Caco-2 (cell line): ENCODE data around the gene ATG2A. TPM values are rescaled to one million over a fixed set of nuclear protein-coding genes. Genes with fewer than 3 reads are reported as not detected.

Source experiments
- BruUV-seq: library from RNA; stranded (reverse); fragments of 400-500 nt; replicated peaks from 2 replicates; lab custom pipeline; 2021; lab: Mats Ljungman, UMichigan
- CTCF ChIA-PET: fragments of 300-600 bp; sonication (Branson Sonifier 250); formaldehyde crosslinking; loops from one replicate; lab custom pipeline; 2022; ENCODE audit warnings: antibody characterized with exemption; lab: Charles Lee
- POLR2A ChIA-PET: fragments of 300-600 bp; sonication (Branson Sonifier 250); formaldehyde crosslinking; loops from one replicate; lab custom pipeline; 2022; ENCODE audit warnings: antibody characterized with exemption; lab: Charles Lee
- DNase-seq, 2 experiments: peaks; one replicate each; pipeline versions ENCODE4 v3.0.0 to v3.0.0-alpha.2; 2020 to 2022
- H3K27me3 ChIP-seq: replicated peaks from 2 replicates; pipeline ENCODE4 v1.6.0; 2011; ENCODE audit warnings: low read length; ENCODE audit not compliant: control insufficient read depth, insufficient read depth
- H3K36me3 ChIP-seq: 2 replicates; pipeline ENCODE4 v1.5.1; 2011; ENCODE audit warnings: low read length; ENCODE audit not compliant: control insufficient read depth, insufficient read depth
- H3K4me1 ChIP-seq: fragments of 250-450 bp; sonication (Bioruptor Pico); 2 replicates; pipeline ENCODE4 v1.5.1; 2020; ENCODE audit warnings: mild to moderate bottlenecking
- H3K4me3 ChIP-seq: 2 replicates; pipeline ENCODE4 v1.5.1; 2011; ENCODE audit warnings: low read depth, mild to moderate bottlenecking, control low read depth, low read length
- H3K9me3 ChIP-seq: fragments of 250-450 bp; sonication (Bioruptor Pico); 2 replicates; pipeline ENCODE4 v1.5.1; 2020; ENCODE audit warnings: mild to moderate bottlenecking, moderate library complexity
- H3K27ac Mint-ChIP-seq: one replicate; pipeline ENCODE4 v1.8.0; 2022; ENCODE audit warnings: mixed read lengths; ENCODE audit not compliant: unreplicated experiment
- H3K27me3 Mint-ChIP-seq: one replicate; pipeline ENCODE4 v1.8.0; 2022; ENCODE audit warnings: mixed read lengths; ENCODE audit not compliant: insufficient read depth, unreplicated experiment
- H3K36me3 Mint-ChIP-seq: one replicate; pipeline ENCODE4 v1.8.0; 2022; ENCODE audit warnings: mild to moderate bottlenecking, mixed read lengths; ENCODE audit not compliant: insufficient read depth, unreplicated experiment
- H3K4me1 Mint-ChIP-seq: one replicate; pipeline ENCODE4 v1.8.0; 2022; ENCODE audit warnings: low read depth, mixed read lengths; ENCODE audit not compliant: unreplicated experiment
- H3K4me3 Mint-ChIP-seq: one replicate; pipeline ENCODE4 v1.8.0; 2022; ENCODE audit warnings: mild to moderate bottlenecking, moderate library complexity, mixed read lengths; ENCODE audit not compliant: unreplicated experiment
- H3K9me3 Mint-ChIP-seq: one replicate; pipeline ENCODE4 v1.8.0; 2022; ENCODE audit warnings: mixed read lengths; ENCODE audit not compliant: unreplicated experiment
- intact Hi-C: fragments of 100-400 bp; cut with micrococcal nuclease; formaldehyde crosslinking; loops from one replicate; pipeline ENCODE4 v1.10.0; 2022; ENCODE audit not compliant: unreplicated experiment
- total RNA-seq: library from RNA; stranded (reverse); gene quantifications from 2 replicates; pipeline ENCODE4 v1.2.3, GENCODE V29; 2022
- TF ChIP-seq, protein P1 (sequence below), 2 experiments: fragments of 200-600 bp in 1 of 2; IDR thresholded peaks; 1 replicate in 1 of 2; 2 replicates in 1 of 2; pipeline versions ENCODE4 v1.5.1 to v1.8.0; 2011 to 2022; ENCODE audit warnings: antibody characterized with exemption in 1 of 2, control low read depth in 1 of 2, inconsistent platforms in 1 of 2, low read depth in 1 of 2, low read length in 1 of 2, mild to moderate bottlenecking in 1 of 2, moderate library complexity in 1 of 2; ENCODE audit not compliant: insufficient read depth in 1 of 2, severe bottlenecking in 1 of 2, unreplicated experiment in 1 of 2

The ATG2A gene
- total RNA-seq, 1 experiment from 2014 or later = 27.9 TPM

DNA sequence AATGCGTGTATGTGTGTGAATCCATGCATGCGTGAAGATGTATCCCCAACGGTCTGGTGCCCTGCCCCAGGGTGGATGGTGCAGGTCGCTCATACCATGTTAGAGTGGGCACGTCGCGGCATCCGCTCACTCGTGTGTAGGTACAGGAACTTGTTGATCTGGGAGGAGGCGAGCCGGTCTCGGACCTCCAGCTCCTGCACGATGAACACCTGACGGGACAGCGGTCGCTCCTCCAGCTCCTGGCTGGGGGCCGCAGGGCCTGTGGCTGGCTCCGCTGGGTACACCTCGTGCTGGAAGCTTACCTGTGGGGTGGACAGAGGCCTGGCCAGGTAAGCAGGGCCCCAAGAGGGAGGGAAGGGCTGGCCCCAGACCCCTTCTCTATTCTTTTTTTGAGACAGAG, 18.5 kb downstream of the ATG2A start:
- Histone ChIP-seq H3K9me3 (no peaks in the 10 kb centered on the region), H3K4me1 (peaks cover 12% of the 10 kb centered on the region), H3K27me3 (no peaks in the 10 kb centered on the region), H3K4me3 (no peak overlapping the region), H3K36me3 (no peaks in the 10 kb centered on the region; the same call in 1 of the 2 replicates)
- POLR2A ChIA-PET = no interaction called here
- H3K36me3 Mint-ChIP-seq = peaks cover 33% of the 10 kb centered on the region
- no peak for DNase-seq
- TF ChIP-seq, protein P1, sequence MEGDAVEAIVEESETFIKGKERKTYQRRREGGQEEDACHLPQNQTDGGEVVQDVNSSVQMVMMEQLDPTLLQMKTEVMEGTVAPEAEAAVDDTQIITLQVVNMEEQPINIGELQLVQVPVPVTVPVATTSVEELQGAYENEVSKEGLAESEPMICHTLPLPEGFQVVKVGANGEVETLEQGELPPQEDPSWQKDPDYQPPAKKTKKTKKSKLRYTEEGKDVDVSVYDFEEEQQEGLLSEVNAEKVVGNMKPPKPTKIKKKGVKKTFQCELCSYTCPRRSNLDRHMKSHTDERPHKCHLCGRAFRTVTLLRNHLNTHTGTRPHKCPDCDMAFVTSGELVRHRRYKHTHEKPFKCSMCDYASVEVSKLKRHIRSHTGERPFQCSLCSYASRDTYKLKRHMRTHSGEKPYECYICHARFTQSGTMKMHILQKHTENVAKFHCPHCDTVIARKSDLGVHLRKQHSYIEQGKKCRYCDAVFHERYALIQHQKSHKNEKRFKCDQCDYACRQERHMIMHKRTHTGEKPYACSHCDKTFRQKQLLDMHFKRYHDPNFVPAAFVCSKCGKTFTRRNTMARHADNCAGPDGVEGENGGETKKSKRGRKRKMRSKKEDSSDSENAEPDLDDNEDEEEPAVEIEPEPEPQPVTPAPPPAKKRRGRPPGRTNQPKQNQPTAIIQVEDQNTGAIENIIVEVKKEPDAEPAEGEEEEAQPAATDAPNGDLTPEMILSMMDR (IDR thresholded peaks at IDR 0.05; ENCODE audit: insufficient read depth in 1 of 2, low read depth in 1 of 2, low read length in 1 of 2, severe bottlenecking in 1 of 2, unreplicated experiment in 1 of 2) = no peak
- H3K9me3 Mint-ChIP-seq = no peaks in the 10 kb centered on the region
- no TSS peak for BruUV-seq
- no peak overlapping the region for H3K4me3 Mint-ChIP-seq
- no peak overlapping the region for H3K27ac Mint-ChIP-seq
- intact Hi-C loops = no loop called here
- no peaks in the 10 kb centered on the region for H3K27me3 Mint-ChIP-seq
- no peaks in the 10 kb centered on the region for H3K4me1 Mint-ChIP-seq
- CTCF ChIA-PET = no interaction called here

DNA sequence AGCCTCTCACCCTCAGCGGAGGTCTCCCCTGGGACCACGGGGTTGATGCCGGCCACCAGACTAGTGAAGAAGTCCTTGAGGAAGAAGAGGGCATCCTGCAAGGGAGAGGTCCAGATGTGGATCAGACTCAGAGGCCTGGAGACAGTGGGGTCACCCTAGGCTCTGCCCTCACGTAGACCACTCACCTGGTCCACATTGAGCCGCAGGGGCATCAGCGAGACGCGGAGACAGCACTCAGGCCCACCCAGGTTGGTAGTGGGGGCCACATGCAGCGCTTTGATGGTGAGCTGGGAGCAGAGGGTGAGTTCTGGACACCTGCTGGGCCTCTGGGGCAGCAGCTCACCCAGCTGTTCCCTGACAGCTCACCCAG, 18.9 kb downstream of the ATG2A start:
- H3K36me3 ChIP-seq = no peaks in the 10 kb centered on the region; the same call in 1 of the 2 replicates
- no peak overlapping the region for H3K4me3 Mint-ChIP-seq
- H3K9me3 Mint-ChIP-seq = no peaks in the 10 kb centered on the region

DNA sequence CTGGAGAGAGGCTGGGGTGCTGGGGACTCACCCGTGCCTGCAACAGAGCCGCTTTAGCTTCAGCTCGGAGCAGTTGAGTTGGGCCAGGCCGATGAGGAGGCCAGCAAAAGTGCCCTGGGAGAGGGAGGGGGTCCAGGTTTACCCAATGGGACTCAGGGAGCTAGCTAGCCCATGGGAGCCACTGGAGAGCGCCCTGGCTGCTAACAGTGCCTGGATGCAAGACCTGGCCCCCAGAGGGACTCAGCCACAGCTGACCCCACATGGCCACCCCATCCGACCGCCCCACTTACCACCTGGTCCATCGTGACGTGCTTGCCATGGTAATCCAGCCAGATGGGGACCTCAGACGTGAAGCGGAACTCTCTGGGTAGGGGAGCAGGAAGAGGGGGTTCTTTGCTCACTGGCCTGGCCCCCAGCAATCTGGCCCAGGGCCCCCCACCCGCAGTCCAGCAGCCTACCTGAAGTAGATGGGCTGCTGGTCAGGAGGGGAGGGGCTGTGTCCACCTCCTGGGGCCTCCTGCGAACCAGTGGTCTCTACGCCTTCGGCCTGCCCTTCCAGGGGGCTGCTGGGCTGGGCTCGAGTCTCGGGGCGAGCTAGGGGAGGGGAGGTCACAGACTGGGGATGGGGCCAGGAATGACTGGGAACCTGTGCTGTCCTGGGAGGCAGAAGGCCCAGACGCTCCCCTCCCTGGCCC, 19.5 kb downstream of the ATG2A start:
- intact Hi-C loops = no loop called here
- H3K4me3 ChIP-seq = no peak overlapping the region
- ChIA-PET CTCF (no interaction called here), POLR2A (interaction anchor here (0.6 kb wide), 2 partner anchors 9 to 62 kb away, joined by 3 to 6 read pairs; no protein-coding TSS in a partner anchor)
- TF ChIP-seq, protein P1 (IDR thresholded peaks at IDR 0.05; ENCODE audit: insufficient read depth in 1 of 2, low read depth in 1 of 2, low read length in 1 of 2, severe bottlenecking in 1 of 2, unreplicated experiment in 1 of 2) = no peak
- H3K36me3 ChIP-seq = peaks cover 3% of the 10 kb centered on the region
- peaks cover 40% of the 10 kb centered on the region for H3K36me3 Mint-ChIP-seq
- no peak overlapping the region for H3K27ac Mint-ChIP-seq
- no peak overlapping the region for H3K4me3 Mint-ChIP-seq
- H3K9me3 ChIP-seq = no peaks in the 10 kb centered on the region
- H3K27me3 Mint-ChIP-seq = no peaks in the 10 kb centered on the region
- H3K9me3 Mint-ChIP-seq = no peaks in the 10 kb centered on the region
- no peaks in the 10 kb centered on the region for H3K27me3 ChIP-seq
- peaks cover 14% of the 10 kb centered on the region for H3K4me1 ChIP-seq
- H3K4me1 Mint-ChIP-seq = no peaks in the 10 kb centered on the region
- no peak for DNase-seq
- BruUV-seq = no TSS peak

More for the DNA sequence above, 18.9 kb downstream of the ATG2A start:
- Histone ChIP-seq H3K4me1 (peaks cover 13% of the 10 kb centered on the region), H3K27me3 (no peaks in the 10 kb centered on the region), H3K4me3 (no peak overlapping the region), H3K9me3 (no peaks in the 10 kb centered on the region)
- no TSS peak for BruUV-seq
- intact Hi-C loops = no loop called here
- POLR2A ChIA-PET = no interaction called here
- Mint-ChIP-seq H3K27ac (no peak overlapping the region), H3K4me1 (no peaks in the 10 kb centered on the region), H3K36me3 (peaks cover 35% of the 10 kb centered on the region), H3K27me3 (no peaks in the 10 kb centered on the region)
- CTCF ChIA-PET = no interaction called here
- DNase-seq = no peak
- TF ChIP-seq, protein P1 (IDR thresholded peaks at IDR 0.05; ENCODE audit: insufficient read depth in 1 of 2, low read depth in 1 of 2, low read length in 1 of 2, severe bottlenecking in 1 of 2, unreplicated experiment in 1 of 2) = no peak
